HG03066 (cell line): Measurements from ENCODE around the gene SLC22A4.

Experiments used
- ATAC-seq: cut with Tn5 transposase; IDR thresholded peaks from one replicate; pipeline ENCODE4 v1.9.1; 2021; ENCODE audit warnings: low read depth; ENCODE audit not compliant: unreplicated experiment

Gene SLC22A4

GRCh38 chr5:132370971-132371602 lies 76.9 kb downstream of the SLC22A4 start:
- no peak for ATAC-seq

- no peak for ATAC-seq
Measured at GRCh38 chr5:132371603-132371994, 77.4 kb downstream of the SLC22A4 start.

DNA sequence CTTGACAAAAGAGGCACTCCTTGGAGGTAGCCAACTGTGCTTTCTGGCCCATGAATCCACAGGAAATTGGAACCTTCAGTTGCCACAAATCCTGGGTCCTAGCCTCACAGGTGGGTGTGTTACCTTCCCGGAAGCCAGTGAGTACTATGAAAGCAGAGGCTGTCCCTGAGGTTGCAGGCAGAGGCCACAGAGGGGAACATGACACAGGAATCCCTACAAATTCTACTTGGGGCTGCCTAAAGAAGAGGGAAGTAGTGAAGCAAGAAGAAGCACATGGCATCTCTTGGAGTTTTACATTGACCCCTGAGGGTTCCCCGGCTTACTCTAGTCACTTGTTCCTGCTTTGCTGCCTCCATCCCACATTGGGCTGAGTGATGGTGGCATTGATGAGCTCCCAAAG lies 77.9 kb downstream of the SLC22A4 start:
- no peak for ATAC-seq

- no peak for ATAC-seq
Measured at GRCh38 chr5:132372542-132372941, 78.3 kb downstream of the SLC22A4 start.

GRCh38 chr5:132375957-132376356 lies 81.8 kb downstream of the SLC22A4 start:
- ATAC-seq = no peak

- ATAC-seq = no peak
Measured at GRCh38 chr5:132376694-132377641, 82.8 kb downstream of the SLC22A4 start.

DNA sequence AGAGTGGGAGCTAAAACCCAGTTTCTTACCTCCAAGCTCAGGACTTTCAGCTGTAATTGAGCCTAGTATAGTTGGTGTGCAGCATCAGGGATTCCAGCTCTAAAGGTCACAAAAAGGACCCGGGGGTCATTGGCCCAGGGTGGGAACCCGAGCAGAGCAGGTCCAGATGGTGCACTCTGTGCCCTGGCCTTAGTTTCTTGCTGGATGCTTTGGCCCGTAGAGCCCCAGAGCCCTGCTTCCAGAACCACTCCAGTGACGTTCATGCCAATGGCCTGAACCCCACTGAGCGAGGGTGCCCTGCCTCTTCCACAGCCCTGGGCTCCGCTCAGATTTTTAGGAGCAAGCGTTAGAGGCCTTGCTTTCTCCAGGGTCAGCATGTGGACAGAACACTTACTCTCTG lies 83.5 kb downstream of the SLC22A4 start:
- ATAC-seq = no peak

DNA sequence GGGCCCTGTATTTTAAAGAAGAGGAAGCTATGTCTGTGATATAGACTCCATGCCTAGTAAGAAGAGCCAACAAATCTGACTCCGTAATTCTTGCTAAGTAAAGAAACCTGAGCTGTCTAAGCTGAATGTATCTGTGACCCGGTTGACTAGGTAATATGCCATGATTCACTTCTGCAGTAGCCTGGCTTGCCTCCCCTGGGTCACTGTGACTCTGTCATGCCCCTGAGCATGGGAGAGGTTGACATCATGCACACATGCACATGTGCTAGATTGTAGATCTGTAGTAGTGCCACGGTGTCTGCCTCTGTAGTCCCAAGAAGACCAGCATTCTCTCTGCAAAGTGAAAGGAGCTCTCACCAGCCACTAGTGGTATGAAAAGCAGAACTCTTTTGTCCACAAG lies 84.4 kb downstream of the SLC22A4 start:
- no peak for ATAC-seq

DNA sequence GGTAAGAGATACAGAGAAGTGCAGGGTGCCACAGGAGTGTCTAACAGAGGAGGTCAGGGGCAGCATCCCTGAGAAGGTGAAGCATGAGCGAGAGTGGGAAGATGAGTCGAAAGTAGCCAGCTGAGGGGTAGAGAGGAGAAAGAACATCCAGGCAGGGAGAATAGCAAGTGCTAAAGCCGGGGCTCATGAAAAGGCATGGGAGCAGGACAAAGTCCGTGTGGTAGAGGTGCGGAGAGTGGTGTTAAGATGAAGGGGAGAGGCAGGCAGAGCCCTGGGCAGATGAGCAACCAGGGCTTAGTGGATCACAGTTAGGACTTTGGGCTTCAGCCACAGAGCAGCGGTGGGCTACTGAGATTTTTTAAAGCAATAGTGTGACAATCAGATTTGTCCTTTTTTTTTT lies 85.9 kb downstream of the SLC22A4 start:
- no peak for ATAC-seq

DNA sequence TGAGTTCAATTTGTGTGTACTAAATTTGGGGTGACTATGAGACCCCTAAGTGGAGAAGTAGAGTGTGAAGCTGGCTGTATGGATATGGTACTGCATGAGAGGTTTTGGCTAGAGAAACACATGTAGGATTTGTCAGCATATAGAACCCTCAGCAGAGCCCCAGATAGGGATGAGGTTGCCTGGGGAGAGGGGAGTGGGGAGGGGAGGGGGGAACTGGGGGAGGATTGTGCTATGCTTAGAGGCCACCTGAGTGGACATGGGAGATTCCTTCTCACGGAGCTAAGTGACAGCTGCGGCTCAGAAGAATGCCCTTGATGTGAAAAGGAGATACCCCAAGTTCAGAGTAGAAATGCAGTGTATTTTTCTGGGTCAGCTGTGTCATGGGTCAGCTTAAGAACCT lies 86.5 kb downstream of the SLC22A4 start:
- ATAC-seq = no peak

- ATAC-seq = no peak
Measured at GRCh38 chr5:132381614-132382013, 87.4 kb downstream of the SLC22A4 start.

DNA sequence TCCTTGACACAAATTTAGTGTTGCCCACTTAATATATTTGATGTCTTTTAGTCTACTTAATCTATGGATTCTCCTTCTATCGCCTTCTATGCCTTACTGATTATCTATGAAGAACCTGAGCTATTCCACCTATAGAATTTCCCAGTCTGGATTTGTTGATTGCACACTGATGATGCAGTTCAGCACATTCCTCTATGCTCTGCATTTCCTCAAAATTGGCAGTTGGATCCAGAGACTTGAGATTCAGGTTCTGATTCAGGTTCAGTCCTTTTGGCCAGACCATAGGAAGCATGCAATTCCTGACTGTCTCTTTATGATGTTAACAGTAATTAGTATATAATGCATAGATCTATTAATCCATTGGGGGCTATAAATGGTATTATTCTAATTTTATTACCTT lies 89.1 kb downstream of the SLC22A4 start:
- ATAC-seq = no peak

DNA sequence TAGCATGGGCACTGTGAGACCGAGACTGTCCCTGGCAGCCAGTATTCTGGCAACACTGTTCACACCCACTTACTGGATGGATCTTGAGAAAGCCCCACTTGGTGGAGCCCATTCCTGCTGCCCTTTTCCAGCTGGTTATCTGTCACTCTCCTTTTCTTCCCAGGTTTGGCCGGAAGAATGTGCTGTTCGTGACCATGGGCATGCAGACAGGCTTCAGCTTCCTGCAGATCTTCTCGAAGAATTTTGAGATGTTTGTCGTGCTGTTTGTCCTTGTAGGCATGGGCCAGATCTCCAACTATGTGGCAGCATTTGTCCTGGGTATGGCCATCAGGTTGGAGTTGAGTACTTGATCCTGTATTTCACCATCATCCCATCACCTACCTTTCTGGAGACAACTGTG lies 89.8 kb downstream of the SLC22A4 start:
- no peak for ATAC-seq

DNA sequence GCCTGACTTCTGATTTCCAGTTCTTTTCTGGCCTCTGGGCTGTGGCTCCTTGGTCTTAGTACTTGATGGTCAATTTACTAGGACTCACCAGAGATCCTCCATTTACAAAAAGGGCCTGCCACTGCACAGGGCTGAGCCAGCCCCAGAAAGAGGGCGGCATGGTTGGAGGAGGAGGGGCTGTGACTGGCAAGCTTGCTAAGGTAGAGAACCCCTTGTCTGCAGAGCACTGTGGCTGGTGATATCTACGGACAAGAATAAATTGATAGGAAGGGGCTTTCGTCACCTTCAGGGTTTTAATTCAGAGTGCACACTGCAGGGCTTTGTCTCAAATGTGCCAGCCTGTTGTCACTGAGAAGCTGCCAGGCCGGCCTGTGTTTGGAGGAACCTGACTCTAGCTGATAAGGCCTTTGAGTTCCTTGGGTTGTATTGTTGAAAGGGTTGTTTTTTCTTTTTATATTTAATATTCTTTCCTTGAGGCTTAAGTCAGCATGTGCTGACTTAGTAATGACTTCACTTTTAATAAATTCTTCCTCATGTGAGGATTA lies 90.4 kb downstream of the SLC22A4 start:
- ATAC-seq = no peak

DNA sequence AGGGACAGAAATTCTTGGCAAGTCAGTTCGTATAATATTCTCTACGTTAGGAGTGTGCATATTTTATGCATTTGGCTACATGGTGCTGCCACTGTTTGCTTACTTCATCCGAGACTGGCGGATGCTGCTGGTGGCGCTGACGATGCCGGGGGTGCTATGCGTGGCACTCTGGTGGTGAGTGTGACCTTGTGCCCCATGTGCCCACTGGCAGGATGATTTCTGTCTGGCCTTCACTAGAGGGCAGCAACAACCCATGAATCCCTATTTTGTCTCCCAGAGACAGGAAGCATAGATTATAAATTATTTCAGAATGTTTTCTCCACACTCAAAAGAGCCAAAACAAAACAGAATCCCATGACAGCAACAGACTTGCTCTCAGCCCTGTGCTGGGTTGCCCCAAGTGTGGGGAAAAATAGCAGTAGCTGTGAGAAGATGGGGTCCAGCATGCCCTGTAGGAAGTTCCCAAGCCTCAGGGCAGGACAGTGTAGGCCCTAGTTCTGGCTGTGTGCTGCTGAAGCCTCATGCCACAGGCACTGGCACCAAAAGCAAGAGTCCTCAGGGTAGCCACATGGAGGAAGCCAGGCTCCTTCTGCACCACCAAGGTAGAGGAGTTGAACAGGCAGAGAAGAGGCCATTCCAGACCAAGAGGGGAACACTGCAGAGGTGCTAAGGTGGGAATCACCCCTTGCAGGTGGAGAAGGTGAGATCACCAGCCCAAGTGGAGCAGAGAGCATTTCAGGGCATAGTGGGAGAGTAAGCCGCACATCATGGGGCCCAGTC lies 91.3 kb downstream of the SLC22A4 start:
- peak; percentile 48 for ATAC-seq

DNA sequence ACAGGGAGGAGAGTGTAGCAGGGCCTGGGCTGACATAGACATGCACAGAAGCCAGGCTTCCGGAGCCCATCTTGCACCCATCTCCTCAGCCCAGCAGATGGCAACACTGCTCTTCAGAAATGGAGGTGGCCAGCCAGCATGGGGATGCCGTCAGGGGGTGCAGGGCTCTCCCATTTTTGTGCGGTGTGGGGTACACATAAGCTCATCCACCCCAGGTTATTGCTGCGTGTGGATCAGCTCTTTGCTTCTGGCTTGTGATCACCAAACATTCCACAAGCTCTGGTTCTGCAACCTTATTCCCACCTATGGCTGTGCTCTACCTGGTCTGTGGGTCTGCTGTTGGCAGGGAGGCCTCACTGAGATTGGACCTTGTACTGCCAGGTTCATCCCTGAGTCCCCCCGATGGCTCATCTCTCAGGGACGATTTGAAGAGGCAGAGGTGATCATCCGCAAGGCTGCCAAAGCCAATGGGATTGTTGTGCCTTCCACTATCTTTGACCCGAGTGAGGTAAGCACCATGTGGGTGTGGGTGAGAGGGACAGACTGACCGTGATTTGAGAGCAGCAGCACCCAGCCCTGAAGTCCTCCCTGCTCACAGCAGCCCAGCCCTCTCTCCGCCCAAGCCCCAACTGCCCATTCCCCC lies 92.6 kb downstream of the SLC22A4 start:
- ATAC-seq = peak; percentile 80

DNA sequence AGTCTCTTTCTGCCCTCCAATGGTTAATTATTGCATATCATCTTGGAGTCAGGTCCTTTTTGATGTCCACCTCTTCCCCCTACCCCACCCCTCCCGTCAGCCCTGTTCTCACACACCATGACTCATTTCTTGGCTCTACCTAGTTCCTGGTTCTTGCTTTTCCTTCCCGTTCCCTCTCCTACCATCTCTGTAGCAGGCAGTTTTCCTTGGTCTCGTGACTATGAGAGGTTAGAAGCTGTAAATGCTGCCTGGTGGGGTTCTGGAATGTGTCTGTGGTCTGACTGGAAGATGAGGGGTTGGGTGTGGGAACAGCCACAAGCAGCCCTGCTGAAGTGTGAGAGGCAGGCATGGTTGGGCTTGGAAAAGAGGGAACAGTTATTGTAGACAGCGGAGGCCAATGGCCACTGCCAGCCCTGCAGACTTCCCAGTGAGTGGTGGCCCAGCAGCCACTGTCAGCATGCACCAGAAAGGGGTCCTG lies 93.5 kb downstream of the SLC22A4 start:
- no peak for ATAC-seq

GRCh38 chr5:132388244-132389050 lies 94.3 kb downstream of the SLC22A4 start:
- ATAC-seq = no peak

- ATAC-seq = no peak
Measured at GRCh38 chr5:132389051-132389331, 94.8 kb downstream of the SLC22A4 start.
